ENCODE results near the gene SLC35B3.
"Not testable (repeated sequence)": the region's sequence is repeated elsewhere in the genome, so short reads cannot be mapped to it uniquely, and the experiment has no call there.

Gene SLC35B3

DNA sequence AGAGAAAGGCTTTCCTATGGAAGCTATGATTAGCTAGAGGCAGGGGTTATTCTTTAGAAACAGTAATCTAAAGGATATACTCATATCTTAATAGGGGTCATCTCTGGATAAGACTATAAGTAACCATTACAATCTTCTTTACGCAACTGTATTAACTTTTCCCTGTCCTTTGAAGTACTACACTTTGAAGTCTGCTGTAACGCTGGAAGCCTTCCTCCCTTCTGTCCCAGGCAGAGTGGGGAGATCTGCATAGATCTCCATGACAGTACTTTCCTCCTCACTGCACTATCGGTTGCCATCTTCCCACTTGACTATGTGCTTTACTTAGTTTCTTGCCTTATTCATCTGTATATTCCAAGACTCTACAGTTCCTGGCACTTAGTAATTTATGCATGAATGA lies 20.1 kb downstream of the SLC35B3 start:
- no peak for DNase-seq (ENCODE audit: low read depth in 2 of 3, low spot score in 1 of 3)

DNA sequence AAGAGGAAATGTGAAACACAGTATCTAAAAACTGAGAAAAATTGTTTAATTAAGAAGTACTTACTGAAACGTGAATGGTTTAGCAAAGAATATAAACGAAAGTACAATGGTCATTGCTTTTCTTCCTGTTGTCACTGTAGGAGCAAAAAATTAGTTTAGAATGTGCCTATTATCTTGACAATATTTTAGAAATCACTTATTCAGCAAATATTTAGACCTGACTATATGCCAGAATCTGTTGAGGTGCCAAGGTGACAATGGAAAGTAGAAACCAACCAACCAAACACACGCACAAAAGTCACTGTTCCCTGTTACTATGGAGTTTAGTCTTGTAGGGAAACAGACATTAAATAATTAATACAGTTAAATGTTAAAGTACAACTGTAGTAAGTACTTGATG lies 20.5 kb downstream of the SLC35B3 start:
- DNase-seq (ENCODE audit: low read depth in 2 of 3, low spot score in 1 of 3): no peak

DNA sequence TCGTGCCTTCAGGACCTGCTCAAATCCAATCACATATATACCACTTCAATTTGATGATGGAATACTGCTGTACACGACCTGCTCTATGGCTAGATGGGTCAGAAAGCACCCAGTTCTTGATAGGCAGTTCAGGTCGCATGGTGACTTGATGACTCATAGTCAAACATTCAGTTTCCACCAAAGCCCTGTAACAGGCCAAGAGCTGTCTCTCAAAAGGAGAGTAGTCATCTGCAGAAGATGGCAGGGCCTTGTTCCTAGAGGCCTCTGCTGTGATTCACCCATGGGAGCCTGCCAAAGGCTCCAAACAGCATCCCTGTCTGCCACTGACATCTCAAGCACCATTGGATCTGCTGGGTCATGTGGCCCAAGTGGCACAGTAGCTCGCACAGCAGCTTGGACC lies 29.4 kb downstream of the SLC35B3 start:
- not testable (repeated sequence) for DNase-seq (ENCODE audit: low read depth in 2 of 3, low spot score in 1 of 3)

DNA sequence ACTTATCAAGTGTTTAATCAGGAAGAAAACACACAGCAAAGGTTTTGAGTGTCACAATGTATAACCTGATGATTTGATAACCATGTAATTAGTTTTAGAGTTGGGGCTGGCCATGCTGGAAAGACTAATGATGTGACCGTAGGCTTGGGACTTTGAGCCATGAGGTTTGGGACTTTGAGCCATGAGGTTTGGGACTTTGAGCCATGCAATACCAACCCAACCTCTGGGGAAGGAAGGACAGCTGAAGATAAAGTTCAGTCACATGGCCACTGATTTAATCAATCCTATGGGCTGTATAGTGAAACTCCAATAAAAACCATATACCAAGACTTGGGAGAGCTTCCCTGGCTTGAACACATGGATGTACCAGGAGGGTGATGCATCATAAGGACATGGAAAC lies 32.8 kb downstream of the SLC35B3 start:
- no peak for DNase-seq (ENCODE audit: low read depth in 2 of 3, low spot score in 1 of 3)

DNA sequence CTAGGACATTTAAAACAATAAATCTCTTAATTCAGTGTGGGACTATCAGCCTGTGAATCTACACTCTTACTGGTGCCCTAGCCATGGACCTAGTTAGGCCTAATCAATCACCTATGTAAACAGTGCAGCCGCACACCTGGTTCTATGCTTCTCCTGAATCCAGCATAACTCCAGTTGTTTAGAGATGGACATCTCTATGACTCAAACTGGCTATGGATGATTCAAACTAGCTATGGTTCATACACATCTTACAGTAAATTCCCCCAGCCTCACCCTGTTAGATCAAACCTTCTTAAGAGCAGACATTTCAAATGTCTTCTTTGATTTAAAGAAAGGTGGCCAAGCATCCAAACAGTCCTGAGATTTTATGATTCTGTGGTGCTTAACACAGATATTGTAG lies 34.7 kb downstream of the SLC35B3 start:
- DNase-seq (ENCODE audit: low read depth in 2 of 3, low spot score in 1 of 3): no peak

DNA sequence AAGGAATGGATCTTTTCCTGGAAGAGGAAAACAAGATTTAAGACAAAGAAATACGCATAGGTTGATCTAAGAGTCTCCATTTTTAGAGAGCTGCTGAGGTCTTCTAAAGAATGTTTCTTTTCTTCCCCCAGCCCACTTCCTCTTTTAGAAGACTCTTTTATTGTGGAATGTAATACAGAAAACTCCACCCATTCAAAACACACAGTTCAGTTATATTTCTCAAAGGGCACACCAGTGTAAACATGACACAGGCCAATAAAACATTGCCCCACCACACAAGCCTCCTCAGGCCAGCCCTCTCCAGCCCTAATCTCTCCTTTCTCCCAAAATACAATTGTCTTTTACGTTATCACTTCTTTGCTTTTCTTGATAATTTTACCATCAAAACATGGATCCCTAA lies 42.8 kb downstream of the SLC35B3 start:
- DNase-seq (ENCODE audit: low read depth in 2 of 3, low spot score in 1 of 3): no peak

DNA sequence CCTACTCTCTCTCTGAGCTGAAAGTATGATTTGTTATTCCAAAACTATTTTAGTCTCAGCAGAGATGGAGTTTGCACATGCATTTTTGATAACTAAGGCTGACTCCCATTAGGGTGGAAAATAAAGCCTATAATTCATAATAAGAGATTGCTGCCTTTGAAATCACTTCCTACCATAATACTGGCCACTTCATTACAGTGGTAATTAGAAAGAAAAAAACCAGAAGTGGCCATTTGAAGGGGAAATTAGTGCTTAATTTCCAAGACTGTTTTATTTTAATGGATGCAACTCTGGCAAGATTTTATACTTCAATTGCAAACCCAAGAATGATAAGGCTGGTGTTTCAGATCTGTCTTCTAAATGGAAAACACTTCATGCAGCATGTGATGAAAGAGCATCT lies 43.4 kb downstream of the SLC35B3 start:
- DNase-seq (ENCODE audit: low read depth in 2 of 3, low spot score in 1 of 3): no peak

DNA sequence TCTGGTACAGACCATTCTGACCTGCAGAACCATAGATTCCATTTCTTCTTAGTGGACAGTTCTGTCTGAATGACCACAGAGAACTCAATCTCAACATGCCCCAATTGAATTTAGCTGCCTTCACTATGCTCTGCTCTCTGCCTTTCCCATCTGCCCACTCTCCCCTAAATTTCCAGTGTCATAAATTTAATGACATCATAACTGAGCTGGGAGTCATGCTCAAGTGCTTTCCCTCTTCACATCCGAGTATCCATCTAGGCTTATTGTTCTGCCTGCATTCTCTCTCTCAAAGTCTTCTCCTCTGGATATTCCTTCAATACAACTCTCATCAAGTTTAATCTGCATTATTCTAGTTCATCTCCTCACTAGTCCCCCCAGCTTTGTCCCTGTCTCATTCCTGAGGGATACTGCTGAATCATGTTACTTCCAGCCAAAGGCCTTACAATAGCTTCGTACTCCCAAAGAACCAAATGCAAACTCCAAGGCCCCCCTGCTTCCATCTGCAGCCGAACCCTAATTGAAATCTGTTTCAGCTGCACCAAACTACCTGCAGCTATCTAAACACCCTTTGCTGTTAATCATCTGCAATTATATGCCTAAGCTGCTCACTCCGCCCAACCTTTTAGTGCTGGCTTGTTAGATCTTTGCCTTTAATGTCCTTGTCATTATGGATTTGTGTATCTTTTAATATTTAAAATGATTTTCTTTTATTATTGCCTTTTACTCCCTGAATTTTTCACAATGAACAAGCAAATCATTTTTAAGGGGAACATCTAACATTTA lies 46.1 kb downstream of the SLC35B3 start:
- DNase-seq (ENCODE audit: low read depth in 2 of 3, low spot score in 1 of 3): no peak

DNA sequence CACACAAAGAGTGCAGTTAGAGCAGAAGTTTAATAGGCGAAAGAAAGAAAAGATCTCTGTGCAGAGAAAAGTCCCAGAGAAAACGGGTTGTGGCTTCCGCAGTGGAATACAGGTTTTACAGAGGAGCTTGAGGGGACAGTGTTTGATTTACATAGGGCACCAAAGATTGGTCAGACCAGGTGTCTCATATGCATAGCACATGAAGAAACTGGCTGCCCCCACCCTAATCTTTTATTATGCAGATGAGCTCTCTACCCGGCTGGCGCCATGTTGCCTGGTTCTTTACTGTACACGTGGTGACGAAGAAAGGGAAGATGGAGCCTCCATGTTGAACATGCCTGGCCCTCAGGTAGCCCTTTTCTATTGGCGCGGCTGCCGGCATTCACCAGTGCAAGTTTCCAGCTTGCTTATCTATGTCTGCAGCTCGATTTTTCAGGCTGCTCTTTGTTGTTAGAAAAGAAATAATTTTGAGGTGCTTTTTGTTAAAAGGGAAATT lies 47.4 kb downstream of the SLC35B3 start:
- DNase-seq (ENCODE audit: low read depth in 2 of 3, low spot score in 1 of 3): no peak

DNA sequence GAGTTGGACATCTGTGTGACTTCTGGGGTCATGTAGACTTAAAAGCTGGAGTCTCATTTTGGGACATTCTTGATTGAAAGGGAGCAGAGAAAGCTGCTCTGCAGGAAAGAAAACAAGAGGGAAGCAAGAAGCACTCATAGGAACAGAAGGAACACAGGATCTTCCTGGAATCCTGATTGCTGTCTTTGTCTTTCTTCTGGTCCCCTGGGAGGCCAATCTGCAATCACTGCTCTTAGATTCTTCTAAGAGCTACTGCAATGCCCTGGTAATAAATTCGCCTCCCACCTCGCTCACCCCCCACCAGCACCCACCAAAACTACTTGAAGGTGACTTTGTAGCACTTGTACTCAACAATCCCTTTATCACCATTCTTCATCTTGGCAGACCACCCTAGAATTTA lies 51.8 kb downstream of the SLC35B3 start:
- no peak for DNase-seq (ENCODE audit: low read depth in 2 of 3, low spot score in 1 of 3)

DNA sequence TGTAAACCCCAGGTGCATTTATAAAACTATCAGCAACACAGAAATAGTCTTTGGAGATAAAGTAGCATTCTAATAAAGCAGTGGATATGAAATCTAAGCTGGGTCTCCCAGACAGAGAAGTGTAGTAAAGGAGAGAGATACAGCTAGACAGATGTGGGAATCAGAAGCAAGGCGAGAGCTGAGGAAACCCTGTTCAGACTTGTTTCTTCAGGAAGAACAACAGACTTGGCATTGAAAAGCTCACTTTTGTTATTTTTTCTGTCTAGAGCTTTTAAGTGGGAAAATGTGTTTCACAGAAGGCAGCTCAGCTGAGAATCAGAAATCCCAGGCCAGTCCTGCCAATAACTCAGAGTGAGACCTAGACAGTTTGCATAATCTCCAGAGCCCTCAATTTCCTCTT lies 52.9 kb downstream of the SLC35B3 start:
- DNase-seq (ENCODE audit: low read depth in 2 of 3, low spot score in 1 of 3): no peak

DNA sequence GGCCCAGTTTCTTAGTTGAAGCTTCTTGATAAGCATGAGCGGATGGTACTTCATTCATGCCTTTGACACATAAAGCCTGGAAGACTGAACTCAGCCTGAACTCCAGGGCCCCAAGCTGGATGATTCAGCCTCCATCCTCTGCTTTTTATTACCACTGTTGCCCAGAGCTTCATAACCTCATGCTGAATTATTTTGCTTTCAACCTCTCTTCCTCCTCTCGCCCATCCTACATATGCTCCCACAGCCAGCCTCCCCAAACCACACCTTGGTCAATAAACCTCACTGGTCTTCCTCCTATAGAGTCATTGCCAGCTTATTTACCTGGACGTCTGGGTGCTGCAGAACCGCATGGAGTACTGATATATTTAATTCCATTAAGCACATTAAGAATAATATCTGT lies 59.4 kb downstream of the SLC35B3 start:
- DNase-seq (ENCODE audit: low read depth in 2 of 3, low spot score in 1 of 3): no peak
